Keratinocyte (primary cell): ENCODE measurements around the gene UFD1. TPM values are rescaled to one million over a fixed set of nuclear protein-coding genes. Genes with fewer than 3 reads are reported as not detected.
A peak's percentile ranks its signal among the peaks of the same experiment; 100 is the strongest.

Source experiments
- DNase-seq: peaks from one replicate; pipeline ENCODE4 v3.0.0-alpha.2; 2011; ENCODE audit warnings: low read depth, missing footprints, low spot score
- FAIRE-seq: peaks from 2 replicates; lab custom pipeline; 2011; peaks lifted over from hg19 to GRCh38; lab: Jason Lieb, UNC
- H2AFZ ChIP-seq: 2 replicates; pipeline ENCODE4 v1.6.0; 2012; ENCODE audit warnings: low read length, control low read depth, inconsistent platforms; ENCODE audit not compliant: control insufficient read depth
- H3K27ac ChIP-seq: 2 replicates; pipeline ENCODE4 v1.5.1; 2011; ENCODE audit warnings: low read length; ENCODE audit not compliant: control insufficient read depth, insufficient read depth
- H3K27me3 ChIP-seq: 3 replicates; pipeline ENCODE4 v1.6.0; 2011; ENCODE audit warnings: low read length; ENCODE audit not compliant: control insufficient read depth, insufficient read depth; ENCODE audit errors: extremely low read depth
- H3K36me3 ChIP-seq, 2 experiments: 2 replicates in 1 of 2; 3 replicates in 1 of 2; pipeline ENCODE4 v1.5.1; 2011; ENCODE audit warnings: low read length in 2 of 2, mild to moderate bottlenecking in 1 of 2; ENCODE audit not compliant: control insufficient read depth in 2 of 2, insufficient read depth in 2 of 2; ENCODE audit errors: extremely low read depth in 1 of 2
- H3K4me1 ChIP-seq: 3 replicates; pipeline ENCODE4 v1.5.1; 2011; ENCODE audit warnings: low read length; ENCODE audit not compliant: control insufficient read depth, insufficient read depth; ENCODE audit errors: extremely low read depth
- H3K4me2 ChIP-seq: 3 replicates; pipeline ENCODE4 v1.6.0; 2011; ENCODE audit warnings: low read depth, low read length; ENCODE audit not compliant: control insufficient read depth, insufficient read depth; ENCODE audit errors: extremely low read depth
- H3K4me3 ChIP-seq, 3 experiments: fragments of 200-600 bp in 1 of 3; sonication (generic) in 1 of 3; 2 replicates in 2 of 3; 3 replicates in 1 of 3; pipeline ENCODE4 v1.5.1; 2011 to 2016; ENCODE audit warnings: low read length in 3 of 3, mild to moderate bottlenecking in 3 of 3, control low read depth in 2 of 3, inconsistent platforms in 1 of 3, low read depth in 1 of 3, mixed read lengths in 1 of 3, mixed run types in 1 of 3, moderate library complexity in 1 of 3; ENCODE audit not compliant: control insufficient read depth in 2 of 3, insufficient read depth in 2 of 3; ENCODE audit errors: extremely low read depth in 1 of 3
- H3K79me2 ChIP-seq: 2 replicates; pipeline ENCODE4 v1.6.0; 2012; ENCODE audit warnings: low read length; ENCODE audit not compliant: control insufficient read depth, insufficient read depth
- H3K9ac ChIP-seq: 3 replicates; pipeline ENCODE4 v1.6.0; 2011; ENCODE audit warnings: low read length; ENCODE audit not compliant: control insufficient read depth, insufficient read depth; ENCODE audit errors: extremely low read depth
- H3K9me1 ChIP-seq: 3 replicates; pipeline ENCODE4 v1.6.0; 2011; ENCODE audit warnings: low read length; ENCODE audit not compliant: control insufficient read depth, insufficient read depth; ENCODE audit errors: extremely low read depth
- H3K9me3 ChIP-seq: 2 replicates; pipeline ENCODE4 v1.5.1; 2012; ENCODE audit warnings: low read depth, low read length; ENCODE audit not compliant: control insufficient read depth
- H4K20me1 ChIP-seq: 3 replicates; pipeline ENCODE4 v1.6.0; 2011; ENCODE audit warnings: low read length; ENCODE audit not compliant: control insufficient read depth, insufficient read depth; ENCODE audit errors: extremely low read depth
- EZH2 ChIP-seq: IDR thresholded peaks from one replicate; pipeline ENCODE4 v1.6.1; 2012; ENCODE audit warnings: inconsistent platforms, mild to moderate bottlenecking, low read length, moderate library complexity
- dilution Hi-C: fragments of 300-500 bp; cut with MboI; formaldehyde crosslinking; loops from one replicate; pipeline ENCODE4 v1.7.0; 2020; ENCODE audit warnings: low sequenced_read_pairs; ENCODE audit not compliant: extremely low pct_ligation_motif_present
- polyA plus RNA-seq, 5 experiments: library from polyadenylated mRNA; depleted of rRNA in 3 of 5; stranded (reverse) in 3 of 5; stranded (forward) in 1 of 5; unstranded in 1 of 5; fragments of >200 nt; gene quantifications; 1 replicate in 1 of 5; 2 replicates in 3 of 5; 3 replicates in 1 of 5; pipeline versions ENCODE4 v1.2.1 to v1.2.3, GENCODE V29; 2011 to 2012; ENCODE audit warnings: missing spikeins in 2 of 5, low read depth in 1 of 5, low replicate concordance in 1 of 5
- TF ChIP-seq, protein P1 (sequence below), 3 experiments: IDR thresholded peaks in 1 of 3; conservative IDR thresholded peaks in 1 of 3; optimal IDR thresholded peaks in 1 of 3; 2 replicates in 2 of 3; 3 replicates in 1 of 3; pipeline versions ENCODE3 to v1.5.1; 2011; ENCODE audit warnings: low read length in 3 of 3, mild to moderate bottlenecking in 3 of 3, moderate library complexity in 2 of 3, control low read depth in 1 of 3, inconsistent platforms in 1 of 3; ENCODE audit not compliant: insufficient read depth in 2 of 3; ENCODE audit errors: extremely low read depth in 1 of 3

The UFD1 gene
- polyA plus RNA-seq, 1 donor (not counting 4 experiments of a cell fraction or from before 2014, with no cell fraction given), result 145 TPM

DNA sequence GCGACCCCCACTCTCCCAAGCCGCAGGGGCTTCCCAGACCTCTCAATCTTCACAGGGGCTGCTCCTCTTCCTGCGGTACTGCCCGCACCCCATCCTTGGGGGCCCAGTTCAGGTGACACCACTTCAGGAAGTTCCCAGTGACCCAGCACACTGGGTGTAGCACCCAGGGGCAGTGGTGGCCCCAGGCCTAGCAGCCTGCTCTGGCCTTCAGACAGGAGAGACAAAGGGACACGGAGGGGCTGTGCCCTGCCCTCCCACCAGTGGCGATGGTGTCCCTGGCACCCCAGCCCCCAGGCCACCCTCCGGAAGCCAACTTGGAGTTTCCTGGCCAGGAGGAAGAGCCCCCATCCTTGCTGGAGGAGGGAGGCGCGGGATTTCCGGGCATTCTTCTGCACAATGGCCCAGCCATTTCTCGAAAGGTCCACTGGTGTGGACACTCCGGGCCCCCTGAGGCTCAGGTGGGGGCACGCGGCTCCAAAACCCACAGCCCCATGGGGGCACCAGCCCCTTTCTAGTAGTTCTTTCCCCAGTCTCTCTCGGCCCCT is 46.2 kb upstream of the UFD1 start:
- H3K27me3 ChIP-seq, result peaks cover 42% of the 10 kb centered on the region
- H3K4me1 ChIP-seq, result peaks cover 2% of the 10 kb centered on the region
- peaks cover 4% of the 10 kb centered on the region for H4K20me1 ChIP-seq
- no peaks in the 10 kb centered on the region for H3K36me3 ChIP-seq
- H3K4me3 ChIP-seq, result no peak overlapping the region
- no peak overlapping the region for H3K4me2 ChIP-seq
- no peak for DNase-seq
- no peak for TF ChIP-seq EZH2
- TF ChIP-seq, protein P1, sequence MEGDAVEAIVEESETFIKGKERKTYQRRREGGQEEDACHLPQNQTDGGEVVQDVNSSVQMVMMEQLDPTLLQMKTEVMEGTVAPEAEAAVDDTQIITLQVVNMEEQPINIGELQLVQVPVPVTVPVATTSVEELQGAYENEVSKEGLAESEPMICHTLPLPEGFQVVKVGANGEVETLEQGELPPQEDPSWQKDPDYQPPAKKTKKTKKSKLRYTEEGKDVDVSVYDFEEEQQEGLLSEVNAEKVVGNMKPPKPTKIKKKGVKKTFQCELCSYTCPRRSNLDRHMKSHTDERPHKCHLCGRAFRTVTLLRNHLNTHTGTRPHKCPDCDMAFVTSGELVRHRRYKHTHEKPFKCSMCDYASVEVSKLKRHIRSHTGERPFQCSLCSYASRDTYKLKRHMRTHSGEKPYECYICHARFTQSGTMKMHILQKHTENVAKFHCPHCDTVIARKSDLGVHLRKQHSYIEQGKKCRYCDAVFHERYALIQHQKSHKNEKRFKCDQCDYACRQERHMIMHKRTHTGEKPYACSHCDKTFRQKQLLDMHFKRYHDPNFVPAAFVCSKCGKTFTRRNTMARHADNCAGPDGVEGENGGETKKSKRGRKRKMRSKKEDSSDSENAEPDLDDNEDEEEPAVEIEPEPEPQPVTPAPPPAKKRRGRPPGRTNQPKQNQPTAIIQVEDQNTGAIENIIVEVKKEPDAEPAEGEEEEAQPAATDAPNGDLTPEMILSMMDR (optimal IDR thresholded peaks at IDR 0.05 in 1 of 3, IDR thresholded peaks at IDR 0.05 in 1 of 3, conservative IDR thresholded peaks at IDR 0.05 in 1 of 3; ENCODE audit: extremely low read depth in 1 of 3, insufficient read depth in 2 of 3, low read length in 3 of 3), result no peak
- no peak overlapping the region for H3K9ac ChIP-seq
- H3K27ac ChIP-seq, result no peak overlapping the region
- dilution Hi-C loops, result loop anchor here (10.0 kb wide), 1 partner anchor 60 kb away; no protein-coding TSS in a partner anchor
- H3K9me1 ChIP-seq, result no peaks in the 10 kb centered on the region
- no peak overlapping the region for H2AFZ ChIP-seq
- FAIRE-seq, result no peak
- H3K79me2 ChIP-seq, result no peaks in the 10 kb centered on the region
- H3K9me3 ChIP-seq, result no peaks in the 10 kb centered on the region

DNA sequence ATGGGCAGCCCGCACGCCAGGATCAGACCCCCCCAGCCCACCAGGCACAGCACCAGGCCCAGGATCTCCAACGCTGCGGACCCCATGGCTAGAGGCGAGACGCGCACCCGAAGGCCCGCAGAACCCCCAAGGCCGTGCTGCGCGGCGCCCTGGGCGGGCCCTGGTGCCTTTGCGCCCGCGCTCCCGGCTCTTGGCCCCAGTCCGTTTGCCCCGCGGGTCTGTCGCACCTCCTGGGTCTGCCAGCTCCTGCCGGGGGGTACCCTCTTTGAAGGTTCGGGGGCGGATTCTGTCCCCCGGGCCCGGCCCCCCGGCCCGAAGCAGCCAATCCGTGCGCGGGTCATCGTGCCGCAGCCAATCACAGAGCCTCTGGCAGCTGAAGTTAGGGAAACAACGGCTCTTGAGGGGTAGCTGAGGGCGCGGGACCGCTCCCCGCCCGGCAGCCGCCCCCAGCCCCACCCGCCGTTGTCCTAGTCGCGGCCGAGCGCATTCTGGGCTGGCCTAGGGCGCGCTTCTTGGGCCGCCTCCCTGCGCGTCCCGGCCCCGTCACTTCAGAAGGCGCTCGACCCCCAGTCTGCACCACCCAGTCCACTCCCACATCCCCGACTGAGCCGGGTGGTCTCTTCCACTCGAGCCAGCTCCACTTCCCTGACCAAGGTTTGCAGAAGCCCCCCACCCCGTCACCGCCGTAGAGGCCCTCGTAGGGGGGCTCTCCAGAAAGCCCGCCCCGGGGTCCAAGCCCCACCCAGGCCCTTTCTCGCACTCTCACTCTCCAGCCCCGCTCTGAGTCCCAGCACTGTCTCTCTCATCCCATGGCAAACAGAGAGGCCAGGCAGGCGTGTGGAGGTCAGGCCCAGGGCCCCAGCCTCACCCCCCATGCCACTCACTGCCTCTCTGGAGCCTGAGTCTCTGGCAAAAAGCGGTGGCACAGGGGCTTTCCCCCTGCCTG is 45.5 kb upstream of the UFD1 start, which contains the start of gene CLDN5:
TSS of gene CLDN5 (minus strand) at position 241 of the 946 bp plus-strand sequence. CDS start at position 86, 155 bp downstream.
- dilution Hi-C loops, result loop anchor here (10.0 kb wide), 1 partner anchor 60 kb away; no protein-coding TSS in a partner anchor
- no peak for FAIRE-seq
- H3K27me3 ChIP-seq, result peaks cover 42% of the 10 kb centered on the region
- peaks cover 2% of the 10 kb centered on the region for H3K4me1 ChIP-seq
- H4K20me1 ChIP-seq, result peaks cover 4% of the 10 kb centered on the region
- H3K9me3 ChIP-seq, result no peaks in the 10 kb centered on the region
- DNase-seq, result no peak
- no peaks in the 10 kb centered on the region for H3K36me3 ChIP-seq
- H3K9me1 ChIP-seq, result no peaks in the 10 kb centered on the region
- H3K9ac ChIP-seq, result no peak within 1 kb of the TSS
- peak within 1 kb of the TSS; percentile 23 for H2AFZ ChIP-seq
- TF ChIP-seq, protein P1 (optimal IDR thresholded peaks at IDR 0.05 in 1 of 3, IDR thresholded peaks at IDR 0.05 in 1 of 3, conservative IDR thresholded peaks at IDR 0.05 in 1 of 3; ENCODE audit: extremely low read depth in 1 of 3, insufficient read depth in 2 of 3, low read length in 3 of 3), result no peak
- TF ChIP-seq EZH2, result peak; percentile 11
- no peak within 1 kb of the TSS for H3K27ac ChIP-seq
- H3K4me3 ChIP-seq, result peak within 1 kb of the TSS; percentile 5 to 38 (median 22)
- H3K79me2 ChIP-seq, result no peaks in the 10 kb centered on the region
- H3K4me2 ChIP-seq, result peak within 1 kb of the TSS; percentile 58
